ENCODE measurements around the gene RNF114. TPM values are rescaled to one million over a fixed set of nuclear protein-coding genes. Genes with fewer than 3 reads are reported as not detected.
"Not testable (repeated sequence)": the region's sequence is repeated elsewhere in the genome, so short reads cannot be mapped to it uniquely, and the experiment has no call there.

The RNF114 gene
- total RNA-seq, 1 experiment from 2014 or later = 75.1 TPM

- in situ Hi-C loops (cut with HindIII; ENCODE audit: low sequenced_read_pairs) = not testable (repeated sequence)
Measured at GRCh38 chr20:49998478-49999188, 62.4 kb downstream of the RNF114 start.

GRCh38 chr20:49999329-49999728 lies 63.1 kb downstream of the RNF114 start:
- in situ Hi-C loops (cut with HindIII; ENCODE audit: low sequenced_read_pairs) = no loop called here

More at GRCh38 chr20:49998478-49999188, 62.4 kb downstream of the RNF114 start:
- not testable (repeated sequence) for DNase-seq (ENCODE audit: low spot score)

GRCh38 chr20:50000548-50001222 lies 64.5 kb downstream of the RNF114 start:
- in situ Hi-C loops (cut with HindIII; ENCODE audit: low sequenced_read_pairs); DNase-seq (ENCODE audit: low spot score): not testable (repeated sequence)

More at GRCh38 chr20:49999329-49999728, 63.1 kb downstream of the RNF114 start:
- DNase-seq (ENCODE audit: low spot score) = no peak

- in situ Hi-C loops (cut with HindIII; ENCODE audit: low sequenced_read_pairs) = no loop called here
Measured at GRCh38 chr20:50001784-50002311, 65.7 kb downstream of the RNF114 start.

GRCh38 chr20:50003253-50003656 lies 67.1 kb downstream of the RNF114 start:
- in situ Hi-C loops (cut with HindIII; ENCODE audit: low sequenced_read_pairs) = no loop called here
- DNase-seq (ENCODE audit: low spot score) = no peak

More at GRCh38 chr20:50001784-50002311, 65.7 kb downstream of the RNF114 start:
- DNase-seq (ENCODE audit: low spot score) = no peak

Other genes starting within 250 kb of the RNF114 start
- 25.5 and 38.4 TPM in 2 replicates for gene B4GALT5, start 222.5 kb upstream of the RNF114 start, total RNA-seq (2014; rRNA removed; shearing (Covaris generic))
- 3.4 and 3.6 TPM in 2 replicates for gene SLC9A8, start 123.6 kb upstream of the RNF114 start, total RNA-seq (2014; rRNA removed; shearing (Covaris generic))
- gene SPATA2, start 20.9 kb upstream of the RNF114 start, total RNA-seq (2014; rRNA removed; shearing (Covaris generic)) = 0.80 and 1.6 TPM in 2 replicates
- gene SNAI1, start 46.6 kb downstream of the RNF114 start, total RNA-seq (2014; rRNA removed; shearing (Covaris generic)) = 2.9 and 7.5 TPM in 2 replicates
- 33.0 and 40.9 TPM in 2 replicates for gene UBE2V1, start 176.8 kb downstream of the RNF114 start, total RNA-seq (2014; rRNA removed; shearing (Covaris generic))
- gene PEDS1, start 217.3 kb downstream of the RNF114 start, total RNA-seq (2014; rRNA removed; shearing (Covaris generic)) = 42.7 and 45.5 TPM in 2 replicates

Measured in G401 (cell line).